Activated effector memory CD4-positive, alpha-beta T cell treated with anti-CD3 and anti-CD28 coated beads, Interleukin-2, amount 50 U/mL, for 16 hours (primary cell): ENCODE data around the gene MYL5.
A peak's percentile ranks its signal among the peaks of the same experiment; 100 is the strongest.
"Not testable (repeated sequence)": the region's sequence is repeated elsewhere in the genome, so short reads cannot be mapped to it uniquely, and the experiment has no call there.

Source experiments
- DNase-seq: peaks from one replicate; pipeline ENCODE4 v3.0.0-alpha.2; 2020

MYL5 gene

GRCh38 chr4:636628-637159 lies 37.6 kb upstream of the MYL5 start:
- DNase-seq = peak; percentile 48

GRCh38 chr4:637536-638280 lies 36.6 kb upstream of the MYL5 start:
- DNase-seq = peak; percentile 46

GRCh38 chr4:642366-642765 lies 32.0 kb upstream of the MYL5 start:
- DNase-seq = not testable (repeated sequence)

- no peak for DNase-seq
Measured at GRCh38 chr4:646460-646859, 27.9 kb upstream of the MYL5 start.

- DNase-seq = no peak
Measured at GRCh38 chr4:647481-647880, 26.9 kb upstream of the MYL5 start.

GRCh38 chr4:648579-649292 lies 25.6 kb upstream of the MYL5 start:
- no peak for DNase-seq

- DNase-seq = no peak
Measured at GRCh38 chr4:649293-649625, 25.1 kb upstream of the MYL5 start.

- DNase-seq = no peak
Measured at GRCh38 chr4:649751-650310, 24.5 kb upstream of the MYL5 start.

GRCh38 chr4:650461-650860 lies 23.9 kb upstream of the MYL5 start:
- DNase-seq = no peak

- no peak for DNase-seq
Measured at GRCh38 chr4:650951-651883, 23.1 kb upstream of the MYL5 start.

- DNase-seq = no peak
Measured at GRCh38 chr4:651884-652642, 22.3 kb upstream of the MYL5 start.

GRCh38 chr4:653080-653821 lies 21.1 kb upstream of the MYL5 start:
- no peak for DNase-seq

GRCh38 chr4:653831-654502 lies 20.4 kb upstream of the MYL5 start:
- DNase-seq = no peak

- DNase-seq = no peak
Measured at GRCh38 chr4:654503-654845, 19.9 kb upstream of the MYL5 start.

- DNase-seq = no peak
Measured at GRCh38 chr4:654871-655463, 19.4 kb upstream of the MYL5 start.

- no peak for DNase-seq
Measured at GRCh38 chr4:655464-656151, 18.7 kb upstream of the MYL5 start.

- no peak for DNase-seq
Measured at GRCh38 chr4:656436-657337, 17.7 kb upstream of the MYL5 start.

- no peak for DNase-seq
Measured at GRCh38 chr4:657338-657833, 17.0 kb upstream of the MYL5 start.
